Kasumi-1 (cell line): ENCODE results near the gene SYNPO.

ENCODE experiments used
- DNase-seq, 2 experiments: peaks; one replicate each; lab custom pipeline; 2025; lab: John Stamatoyannopoulos, UW

Gene SYNPO

DNA sequence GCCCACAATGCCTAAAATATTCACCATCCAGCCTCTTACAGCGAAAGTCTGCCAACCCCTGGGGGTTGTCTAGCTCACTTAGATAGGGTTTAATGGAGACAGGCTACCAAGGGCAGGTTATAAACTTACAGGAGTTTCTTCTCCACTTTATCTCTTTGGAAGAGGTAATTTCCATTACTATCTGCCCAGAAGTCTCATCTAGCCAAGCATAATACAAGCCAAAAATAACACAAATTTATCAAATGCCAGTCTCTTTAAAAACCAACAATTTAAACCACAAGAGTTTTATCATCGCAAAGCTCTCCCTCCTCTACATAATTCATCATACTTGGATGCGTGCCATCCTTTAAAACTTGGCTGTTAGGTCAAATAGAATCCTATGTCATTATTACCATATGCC lies 54.2 kb downstream of the SYNPO start:
- DNase-seq, result no peak

DNA sequence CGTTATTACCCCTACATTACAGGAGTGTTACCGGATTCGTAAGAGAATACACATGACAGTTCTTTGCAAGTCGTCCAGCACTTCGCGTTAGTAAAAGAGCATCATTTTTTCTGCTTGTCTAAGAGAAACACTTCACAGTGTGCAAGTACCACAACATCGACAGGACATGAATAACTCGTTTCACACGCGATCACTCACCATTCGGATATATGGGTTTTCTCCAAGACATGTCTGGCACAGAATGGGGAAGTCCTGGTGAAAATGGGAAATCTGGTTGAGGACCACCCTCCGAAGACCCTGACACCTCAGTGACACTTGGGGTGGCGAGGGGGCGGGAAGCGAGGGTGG lies 59.8 kb downstream of the SYNPO start:
- no peak for DNase-seq

DNA sequence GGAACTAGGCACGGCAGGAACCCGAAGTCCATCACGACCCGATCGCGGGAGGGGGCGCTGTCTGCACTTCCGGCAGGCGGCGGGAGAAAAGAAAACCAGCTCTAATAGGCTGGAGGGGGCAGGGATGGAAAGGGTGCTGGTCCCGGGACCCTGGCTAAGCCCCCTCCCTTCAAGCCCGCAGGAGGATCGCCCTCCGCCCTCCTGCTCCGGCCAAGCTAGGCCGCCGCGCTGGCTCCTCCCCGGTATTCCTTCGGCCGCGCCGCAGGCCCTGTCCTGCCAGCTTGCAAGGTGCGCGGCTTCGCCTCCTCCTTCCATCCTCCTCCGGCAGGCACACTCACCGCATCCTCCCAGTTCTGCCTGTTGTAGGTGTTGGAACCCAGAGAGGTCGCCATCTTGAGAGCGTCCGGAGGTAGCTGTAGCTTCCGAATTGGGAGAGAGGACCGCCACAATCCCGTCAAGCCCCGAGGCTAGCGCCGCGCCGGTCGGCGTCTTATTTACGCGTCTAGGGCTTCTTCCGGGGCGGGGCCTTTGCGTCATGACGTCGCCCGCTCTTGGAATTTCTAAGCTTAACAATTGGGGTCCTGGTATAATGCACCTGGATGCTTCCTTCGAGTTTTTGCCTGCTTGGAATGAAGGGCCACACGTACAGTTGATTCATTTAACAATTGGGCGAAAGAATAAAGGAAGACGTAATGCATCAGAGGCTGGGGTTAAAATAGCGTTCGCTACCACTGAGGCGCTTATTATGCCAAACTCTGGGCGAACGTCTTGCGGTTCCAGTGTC lies 60.3 kb downstream of the SYNPO start, which contains the start of gene RBM22:
Gene RBM22, minus strand, starts transcription at position 469 of the 784 bp plus-strand sequence. Its CDS starts 77 bp downstream, at position 392.
- peak; percentile 94 to 95 for DNase-seq

DNA sequence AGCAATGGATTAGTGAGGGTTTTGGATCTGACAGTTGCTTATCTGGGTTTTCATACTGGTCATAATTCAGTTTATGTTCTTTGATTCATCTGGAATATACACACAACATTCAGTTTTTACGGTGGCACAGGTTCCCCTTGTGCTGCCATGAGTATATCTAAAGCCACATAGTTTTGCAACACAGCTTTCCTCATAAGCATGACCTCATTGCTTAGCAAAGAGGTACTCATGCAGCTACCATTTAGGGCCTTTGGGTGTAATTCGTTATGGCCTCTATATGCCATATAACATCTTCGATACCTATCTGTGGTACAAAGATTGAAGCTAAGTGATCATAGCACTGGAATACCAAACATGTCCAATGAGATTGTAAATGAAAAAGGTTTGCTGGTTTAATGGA lies 63.3 kb downstream of the SYNPO start:
- no peak for DNase-seq

GRCh38 chr5:150706776-150707390 lies 66.4 kb downstream of the SYNPO start:
- no peak for DNase-seq
